Liver (tissue), 9 donors: Measurements from ENCODE around the gene SLC26A11. TPM values are rescaled to one million over a fixed set of nuclear protein-coding genes. Genes with fewer than 3 reads are reported as not detected.

Source experiments
- DNase-seq: peaks from one replicate; pipeline ENCODE4 v3.0.0-alpha.2; 2017; ENCODE audit warnings: low spot score
- H3K27ac ChIP-seq, 2 donors: one replicate each; pipeline ENCODE4 v1.7.0; 2013; ENCODE audit warnings: inconsistent platforms in 2 of 2, low read length in 2 of 2, control low read depth in 1 of 2, low read depth in 1 of 2, mild to moderate bottlenecking in 1 of 2
- H3K27me3 ChIP-seq, 4 donors: one replicate each; pipeline versions ENCODE4 v1.6.1 to v1.7.0; 2013; ENCODE audit warnings: low read length in 3 of 4, inconsistent platforms in 1 of 4, mild to moderate bottlenecking in 1 of 4, moderate library complexity in 1 of 4; ENCODE audit not compliant: control insufficient read depth in 4 of 4, insufficient read depth in 4 of 4
- H3K36me3 ChIP-seq, 4 donors: one replicate each; pipeline versions ENCODE4 v1.6.1 to v1.7.0; 2013; ENCODE audit warnings: low read length in 3 of 4, mild to moderate bottlenecking in 3 of 4, low read depth in 1 of 4, moderate library complexity in 1 of 4; ENCODE audit not compliant: control insufficient read depth in 4 of 4, insufficient read depth in 3 of 4
- H3K4me1 ChIP-seq, 4 donors: one replicate each; pipeline versions ENCODE4 v1.6.1 to v1.7.0; 2013; ENCODE audit warnings: low read length in 3 of 4, mild to moderate bottlenecking in 3 of 4, moderate library complexity in 1 of 4; ENCODE audit not compliant: control insufficient read depth in 4 of 4, insufficient read depth in 4 of 4
- H3K4me3 ChIP-seq, 3 donors: one replicate each; pipeline versions ENCODE4 v1.6.1 to v1.7.0; 2013; ENCODE audit warnings: low read length in 3 of 3, control low read depth in 1 of 3, low read depth in 1 of 3, mild to moderate bottlenecking in 1 of 3
- H3K9ac ChIP-seq, 2 donors: one replicate each; pipeline ENCODE4 v1.7.0; 2013; ENCODE audit warnings: low read length in 2 of 2, mild to moderate bottlenecking in 2 of 2, moderate library complexity in 2 of 2, control low read depth in 1 of 2, low read depth in 1 of 2
- H3K9me3 ChIP-seq, 4 donors: one replicate each; pipeline versions ENCODE4 v1.6.1 to v1.7.0; 2013; ENCODE audit warnings: low read length in 3 of 4; ENCODE audit not compliant: control insufficient read depth in 4 of 4
- ATF3 ChIP-seq: IDR thresholded peaks from 2 replicates; pipeline ENCODE4 v1.6.1; 2016; ENCODE audit warnings: antibody characterized with exemption
- CTCF ChIP-seq: fragments of 150-350 bp; IDR thresholded peaks from 2 replicates; pipeline ENCODE4 v1.5.1; 2017; ENCODE audit warnings: improper control_type of control experiment, low read depth, low read length; ENCODE audit not compliant: missing input control
- EGR1 ChIP-seq, 2 donors: IDR thresholded peaks; 2 replicates each; pipeline ENCODE4 v1.6.1; 2016 to 2018; ENCODE audit warnings: antibody characterized with exemption in 2 of 2, low read depth in 2 of 2
- FOXA1 ChIP-seq: IDR thresholded peaks from 2 replicates; pipeline ENCODE4 v1.6.1; 2016; ENCODE audit warnings: antibody characterized with exemption
- FOXA2 ChIP-seq: IDR thresholded peaks from 2 replicates; pipeline ENCODE4 v1.6.1; 2016; ENCODE audit warnings: antibody characterized with exemption
- GABPA ChIP-seq, 2 donors: IDR thresholded peaks in 1 of 2; conservative IDR thresholded peaks in 1 of 2; 2 replicates each; pipeline ENCODE4 v1.6.1; 2016; ENCODE audit warnings: antibody characterized with exemption in 2 of 2, mild to moderate bottlenecking in 1 of 2, moderate library complexity in 1 of 2
- HNF4A ChIP-seq, 2 donors: conservative IDR thresholded peaks; 2 replicates each; pipeline ENCODE4 v1.6.1; 2016; ENCODE audit warnings: antibody characterized with exemption in 2 of 2, mild to moderate bottlenecking in 2 of 2
- HNF4G ChIP-seq: IDR thresholded peaks from 2 replicates; pipeline ENCODE4 v1.6.1; 2016; ENCODE audit warnings: antibody characterized with exemption
- JUND ChIP-seq, 2 donors: IDR thresholded peaks; 2 replicates each; pipeline ENCODE4 v1.6.1; 2016; ENCODE audit warnings: antibody characterized with exemption in 2 of 2
- MAX ChIP-seq: IDR thresholded peaks from 2 replicates; pipeline ENCODE4 v1.6.1; 2016; ENCODE audit warnings: antibody characterized with exemption
- NR2F2 ChIP-seq: IDR thresholded peaks from 2 replicates; pipeline ENCODE4 v1.6.1; 2016; ENCODE audit warnings: antibody characterized with exemption
- RAD21 ChIP-seq, 2 donors: IDR thresholded peaks; 2 replicates each; pipeline ENCODE4 v1.6.1; 2016; ENCODE audit warnings: antibody characterized with exemption in 2 of 2, mild to moderate bottlenecking in 2 of 2
- REST ChIP-seq: IDR thresholded peaks from 2 replicates; pipeline ENCODE4 v1.6.1; 2016; ENCODE audit warnings: antibody characterized with exemption, mild to moderate bottlenecking
- RXRA ChIP-seq, 2 donors: IDR thresholded peaks; 2 replicates each; pipeline ENCODE4 v1.6.1; 2017 to 2018; ENCODE audit warnings: antibody characterized with exemption in 2 of 2, mild to moderate bottlenecking in 1 of 2
- SP1 ChIP-seq: IDR thresholded peaks from 2 replicates; pipeline ENCODE4 v1.6.1; 2018; ENCODE audit warnings: antibody characterized with exemption, mild to moderate bottlenecking
- TAF1 ChIP-seq: conservative IDR thresholded peaks from 2 replicates; pipeline ENCODE4 v1.6.1; 2016; ENCODE audit warnings: antibody characterized with exemption, mild to moderate bottlenecking
- YY1 ChIP-seq: IDR thresholded peaks from 2 replicates; pipeline ENCODE4 v1.6.1; 2016; ENCODE audit warnings: antibody characterized with exemption, mild to moderate bottlenecking
- ZBTB33 ChIP-seq: IDR thresholded peaks from 2 replicates; pipeline ENCODE4 v1.6.1; 2016; ENCODE audit warnings: antibody characterized with exemption
- WGBS: extraction: QIAGEN DNeasy Blood & Tissue Kit; methylation state at CpG from one replicate; pipeline ENCODE4 v1.1.7; 2013; 5-methylcytosine and 5-hydroxymethylcytosine counted together
- polyA plus RNA-seq, 2 donors: library from polyadenylated mRNA; stranded (reverse) in 1 of 2; unstranded in 1 of 2; fragments of 200-250 nt in 1 of 2; fragments of >200 nt in 1 of 2; fragmentation: Nextera tagmentation in 1 of 2; extraction: Ambion mirVana in 1 of 2; gene quantifications; one replicate each; pipeline versions ENCODE4 v1.2.1 to v1.2.3, GENCODE V29; 2013 to 2015
- total RNA-seq, 2 donors: library from RNA; depleted of rRNA; stranded (reverse); fragments of >200 nt; gene quantifications; one replicate each; pipeline ENCODE4 v1.2.3, GENCODE V29; 2014
- donor health status: healthy.
- donor health status: healthy.
- donor health status: healthy.
- donor health status: healthy.
- donor health status: healthy.

The SLC26A11 gene
- total RNA-seq (1 to 10 TPM; 6.9 to 8.2 TPM), polyA plus RNA-seq (1 to 10 TPM; 3.3 to 4.2 TPM)

GRCh38 chr17:80220054-80220735, at the start of gene SLC26A11, which contains the start of gene SGSH:
SLC26A11 (plus strand) TSS chr17:80220427; CDS start chr17:80221561, 1,134 bp downstream.
SGSH (minus strand) TSS chr17:80220333; CDS start chr17:80220313, 20 bp downstream.
- H3K27me3 ChIP-seq, result no peaks in the 10 kb centered on the region
- TF ChIP-seq YY1, result no peak
- no peak for TF ChIP-seq FOXA2
- TF ChIP-seq SP1, result no peak
- no peak for TF ChIP-seq FOXA1
- TF ChIP-seq HNF4A (conservative IDR thresholded peaks at IDR 0.05), result no peak
- TF ChIP-seq EGR1 (IDR thresholded peaks at IDR 0.05; ENCODE audit: low read depth in 2 of 2), result no peak
- no peak for TF ChIP-seq RXRA (IDR thresholded peaks at IDR 0.05)
- no peak for TF ChIP-seq CTCF
- TF ChIP-seq ZBTB33, result no peak
- TF ChIP-seq JUND (IDR thresholded peaks at IDR 0.05), result no peak
- no peak for TF ChIP-seq RAD21 (IDR thresholded peaks at IDR 0.05)
- TF ChIP-seq HNF4G, result no peak
- TF ChIP-seq GABPA (IDR thresholded peaks at IDR 0.05 in 1 of 2, conservative IDR thresholded peaks at IDR 0.05 in 1 of 2), result no peak
- under 1% methylated on average over 77 of the region's 77 CpGs for WGBS
- H3K9me3 ChIP-seq, result no peaks in the 10 kb centered on the region
- H3K27ac ChIP-seq, result peak within 1 kb of the TSS; percentile 59 to 80
- peaks cover 0 to 6% (median 2%) of the 10 kb centered on the region in 4 donors for H3K36me3 ChIP-seq
- peak; percentile 74 for DNase-seq
- H3K4me1 ChIP-seq, result peaks cover 0 to 21% (median 9%) of the 10 kb centered on the region in 4 donors
- H3K4me3 ChIP-seq, result peak within 1 kb of the TSS; percentile 71 to 93 (median 80)
- H3K9ac ChIP-seq, result peak within 1 kb of the TSS; percentile 75 to 96

- Histone ChIP-seq H3K4me3 (no peak overlapping the region), H3K27me3 (no peaks in the 10 kb centered on the region), H3K4me1 (no peaks in the 10 kb centered on the region), H3K9me3 (no peaks in the 10 kb centered on the region), H3K36me3 (no peaks in the 10 kb centered on the region), H3K27ac (no peak overlapping the region), H3K9ac (no peak overlapping the region)
- DNase-seq, result no peak
- WGBS, result 89% methylated on average over 7 of the region's 7 CpGs
- TF ChIP-seq NR2F2 (no peak), SP1 (no peak), EGR1 (IDR thresholded peaks at IDR 0.05; ENCODE audit: low read depth in 2 of 2) (no peak), REST (no peak), HNF4G (no peak), GABPA (IDR thresholded peaks at IDR 0.05 in 1 of 2, conservative IDR thresholded peaks at IDR 0.05 in 1 of 2) (no peak), RXRA (IDR thresholded peaks at IDR 0.05) (no peak), ATF3 (no peak), CTCF (no peak), MAX (no peak), RAD21 (IDR thresholded peaks at IDR 0.05) (no peak), FOXA2 (no peak), HNF4A (conservative IDR thresholded peaks at IDR 0.05) (no peak), TAF1 (no peak), ZBTB33 (no peak), FOXA1 (no peak), JUND (IDR thresholded peaks at IDR 0.05) (no peak)
These were observed 48.5 kb upstream of the SLC26A11 start for GRCh38 chr17:80171681-80172080.
